GM21723 (cell line): ENCODE data around the gene IL17RD.
"Not testable (repeated sequence)": the region's sequence is repeated elsewhere in the genome, so short reads cannot be mapped to it uniquely, and the experiment has no call there.

Source experiments
- ATAC-seq: cut with Tn5 transposase; IDR thresholded peaks from one replicate; pipeline ENCODE4 v1.9.1; 2021; ENCODE audit warnings: mild to moderate bottlenecking, moderate library complexity; ENCODE audit not compliant: unreplicated experiment

The IL17RD gene

DNA sequence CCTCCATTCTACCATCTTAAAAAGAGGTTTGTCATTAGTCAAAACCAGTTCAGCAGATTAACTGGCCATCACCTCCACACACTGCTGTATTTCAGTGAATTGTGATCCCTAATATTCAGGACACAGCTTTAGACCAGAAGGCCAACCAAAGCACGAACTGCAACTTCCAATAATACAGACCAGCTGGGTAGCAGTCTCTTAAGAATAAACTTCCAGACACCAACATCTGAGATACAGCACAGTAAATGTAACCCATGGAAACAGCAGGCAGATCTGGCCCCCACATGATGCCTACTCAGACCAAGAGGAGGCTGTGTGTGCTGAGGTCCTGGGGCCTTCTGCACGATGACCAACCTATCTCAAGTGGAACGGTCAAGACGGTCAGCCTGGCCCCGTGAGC is 69.8 kb downstream of the IL17RD start:
- ATAC-seq, result no peak

DNA sequence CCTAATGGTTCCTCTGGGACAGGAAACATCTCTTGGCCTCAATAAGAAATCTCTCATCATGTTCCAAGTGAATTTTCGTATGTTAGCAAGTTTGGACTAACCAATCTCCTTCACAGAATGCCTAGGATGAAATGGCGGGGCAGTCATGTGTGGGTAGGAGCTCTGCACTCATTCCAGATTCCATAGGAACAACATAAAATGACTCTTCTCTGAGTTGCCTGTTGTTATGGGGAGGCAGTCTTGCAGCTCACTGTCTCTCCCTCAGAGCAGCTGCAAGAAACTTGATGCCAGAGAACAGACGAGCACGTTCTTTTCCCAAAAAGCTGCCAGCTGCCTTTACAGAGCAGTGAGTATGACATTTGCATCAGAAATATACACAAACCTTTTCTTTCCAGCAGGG is 70.6 kb downstream of the IL17RD start:
- no peak for ATAC-seq

DNA sequence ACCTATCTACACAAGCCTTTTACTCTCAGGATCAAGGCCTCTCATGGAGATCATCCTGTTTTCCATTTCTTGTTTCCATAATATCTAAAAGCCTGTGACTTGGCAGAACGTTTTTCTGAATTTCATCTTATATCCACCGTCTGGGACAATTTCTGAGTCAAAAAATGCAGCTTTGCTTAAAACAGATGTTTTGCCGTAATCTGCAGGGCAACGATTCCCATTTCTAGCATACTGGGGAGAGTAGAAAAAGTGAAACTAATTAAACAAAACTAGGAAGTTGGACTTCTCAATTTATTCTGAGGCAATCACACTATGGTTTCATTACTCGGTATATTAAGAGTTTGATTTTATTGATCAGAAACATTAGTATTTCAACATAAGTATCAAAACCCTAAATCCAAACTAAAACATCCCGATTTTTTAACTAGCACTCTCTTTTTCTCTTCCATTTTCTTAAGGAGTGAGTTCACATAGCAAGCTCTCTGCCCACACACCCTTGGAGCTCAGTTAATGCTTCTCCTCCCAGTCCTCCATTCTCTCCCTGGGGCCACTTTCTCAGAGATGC is 71.1 kb downstream of the IL17RD start:
- ATAC-seq, result no peak

DNA sequence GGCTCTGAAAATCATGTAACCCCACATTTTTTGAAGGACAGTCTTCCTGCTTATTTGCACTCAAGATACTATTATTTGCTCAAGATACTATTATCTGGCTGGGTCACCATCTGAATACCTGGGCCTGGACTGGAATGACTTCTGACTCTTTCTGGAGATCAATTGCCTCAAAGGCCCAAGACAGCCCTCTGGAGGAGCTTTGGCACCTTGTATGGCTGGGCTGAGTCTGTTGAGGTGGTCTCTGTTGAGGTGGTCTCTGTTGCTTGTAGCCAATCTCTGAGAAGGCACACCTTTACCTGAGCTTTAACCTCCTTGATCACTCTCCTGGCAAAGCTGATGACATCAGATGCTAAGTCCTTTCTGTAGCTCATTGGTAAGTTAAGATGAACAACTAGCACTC is 71.7 kb downstream of the IL17RD start:
- no peak for ATAC-seq

DNA sequence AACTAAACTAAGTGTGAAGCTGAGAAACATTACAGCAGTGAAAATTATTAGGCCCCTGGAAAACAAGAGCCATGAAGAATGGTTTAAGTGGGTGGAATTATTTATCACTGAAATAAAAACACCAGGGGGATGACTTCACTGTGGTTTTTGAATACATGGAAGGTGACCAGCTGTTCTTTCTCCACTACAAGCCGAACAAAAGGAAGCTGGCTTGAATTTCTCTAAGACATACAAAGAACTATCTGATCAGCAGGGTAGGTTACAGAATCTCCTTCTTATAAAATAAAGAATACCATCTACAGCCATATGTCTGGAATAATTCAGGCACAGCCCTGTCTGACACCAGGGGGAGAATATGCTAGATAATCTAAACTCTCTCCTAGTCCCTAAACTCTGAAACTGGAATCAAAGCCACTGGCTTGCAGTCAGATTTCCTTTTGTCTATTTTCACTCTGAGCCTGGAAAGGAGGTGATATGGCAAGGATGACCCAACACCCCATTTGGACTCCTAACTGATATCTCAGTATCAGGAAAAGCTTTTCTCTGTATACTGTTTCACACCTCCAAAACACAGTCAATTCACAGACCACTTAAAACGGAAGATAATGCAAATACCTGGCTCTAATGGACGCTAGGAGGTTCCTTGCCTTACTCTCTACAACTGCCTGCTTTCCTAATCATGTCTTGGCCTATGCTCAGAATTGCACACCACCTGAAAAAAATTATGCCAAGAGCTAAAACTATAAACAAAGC is 73.5 kb downstream of the IL17RD start:
- no peak for ATAC-seq

DNA sequence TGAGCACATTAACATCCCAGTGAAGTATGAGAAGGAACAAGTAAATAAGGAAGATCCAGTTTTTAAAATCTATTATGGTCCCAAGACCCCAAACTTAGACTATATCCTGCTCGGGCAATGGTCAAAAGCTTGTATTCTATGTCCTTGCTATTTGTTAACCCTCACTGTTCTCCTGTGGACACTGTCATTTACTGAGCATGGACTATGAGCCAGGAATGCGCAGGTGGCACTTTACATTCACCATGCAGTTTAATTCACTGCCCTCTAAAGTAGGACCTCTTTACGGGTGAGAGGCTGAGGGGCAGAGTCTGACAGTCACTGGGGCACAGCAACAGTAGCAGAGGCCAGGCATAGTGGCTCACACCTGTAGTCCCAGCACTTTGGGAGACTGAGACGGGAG is 76.1 kb downstream of the IL17RD start:
- no peak for ATAC-seq

DNA sequence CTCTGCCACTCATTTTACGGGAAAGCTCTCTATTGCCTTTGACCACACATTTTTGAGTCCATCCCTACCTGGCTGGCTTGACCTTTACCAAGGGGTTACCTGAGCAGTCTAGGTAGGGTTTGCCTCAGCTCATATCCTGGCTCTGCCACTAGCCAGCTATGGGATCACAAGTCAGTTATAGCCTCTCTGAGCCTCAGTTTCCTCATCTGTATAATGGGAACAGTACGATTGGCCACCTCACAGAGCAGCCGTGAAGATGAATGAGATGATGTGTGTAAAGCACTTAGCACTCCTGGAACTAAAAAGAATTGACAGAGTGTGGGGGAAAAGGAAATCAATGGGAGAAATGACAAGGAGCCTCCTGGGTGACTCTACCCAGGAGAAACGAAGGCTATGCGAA is 76.7 kb downstream of the IL17RD start:
- ATAC-seq, result no peak

DNA sequence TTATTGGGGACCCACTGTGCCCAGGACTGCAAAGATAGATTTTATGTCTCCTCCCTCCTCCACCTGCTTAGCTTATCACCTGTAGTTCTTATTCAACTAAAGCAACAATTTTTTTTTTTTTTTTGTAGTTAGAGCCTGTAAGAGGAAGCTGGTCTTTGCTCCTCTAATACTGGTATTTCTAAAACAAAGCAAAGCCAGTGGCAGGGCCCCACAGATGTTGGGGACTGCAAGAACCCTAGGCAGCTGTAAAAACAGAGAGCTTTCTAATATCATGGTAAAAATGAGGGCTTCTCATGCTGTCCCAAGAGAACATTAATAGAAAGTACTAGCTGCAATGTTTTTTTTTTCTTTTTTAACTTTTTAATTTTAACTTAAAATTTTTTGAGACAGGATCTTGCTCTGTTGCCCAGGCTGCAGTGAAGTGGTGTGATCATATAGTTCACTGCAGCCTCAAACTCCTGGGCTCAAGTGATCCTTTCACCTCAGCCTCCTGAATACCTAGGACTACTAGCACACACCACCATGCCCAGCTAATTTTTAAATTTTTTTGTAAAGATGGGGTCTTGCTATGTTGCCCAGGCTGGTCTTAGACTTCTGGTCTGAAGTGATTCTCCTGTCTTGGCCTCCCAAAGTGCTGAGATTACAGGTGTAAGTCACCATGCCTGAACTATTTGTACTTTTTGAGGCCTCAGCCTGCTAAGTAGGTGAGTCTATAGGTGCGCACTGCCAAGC is 77.6 kb downstream of the IL17RD start:
- no peak for ATAC-seq

DNA sequence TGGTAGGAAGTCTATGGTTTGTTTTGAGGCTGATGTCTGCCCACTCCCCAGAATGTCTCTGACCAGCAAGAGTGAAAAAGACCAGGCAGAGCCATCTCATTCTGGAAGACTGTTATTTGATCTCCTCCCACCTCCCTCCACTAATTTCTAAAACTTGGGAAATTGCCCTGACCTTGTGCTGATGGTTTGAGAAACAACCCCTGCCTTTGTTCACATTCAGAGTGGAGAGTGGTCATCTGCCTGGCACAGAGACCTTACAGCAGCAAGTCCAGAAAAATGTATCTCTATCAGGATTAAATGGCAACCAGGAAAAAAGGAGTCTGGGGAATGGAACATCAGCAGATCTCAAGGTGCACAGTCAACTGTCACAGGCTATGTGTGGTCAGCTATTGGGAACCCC is 79.0 kb downstream of the IL17RD start:
- no peak for ATAC-seq

DNA sequence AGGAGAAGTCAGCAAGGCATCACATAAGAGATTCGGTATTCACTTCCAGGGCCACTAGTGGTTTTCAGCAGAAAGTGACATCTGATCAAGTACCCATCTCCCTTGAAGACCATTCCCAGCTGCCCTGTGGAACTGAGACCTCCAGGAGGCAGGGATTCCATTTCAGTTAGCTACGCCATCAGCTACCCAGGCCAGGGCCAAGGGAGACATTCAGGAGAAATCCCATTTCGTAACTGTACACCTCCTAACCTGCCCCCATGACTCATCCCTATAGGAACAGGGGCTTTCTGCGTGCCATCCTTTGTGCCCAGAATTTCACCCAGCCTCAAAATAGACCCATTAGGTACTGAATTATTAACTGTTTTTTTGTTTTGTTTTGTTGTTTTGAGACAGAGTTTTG is 79.9 kb downstream of the IL17RD start:
- ATAC-seq, result no peak

DNA sequence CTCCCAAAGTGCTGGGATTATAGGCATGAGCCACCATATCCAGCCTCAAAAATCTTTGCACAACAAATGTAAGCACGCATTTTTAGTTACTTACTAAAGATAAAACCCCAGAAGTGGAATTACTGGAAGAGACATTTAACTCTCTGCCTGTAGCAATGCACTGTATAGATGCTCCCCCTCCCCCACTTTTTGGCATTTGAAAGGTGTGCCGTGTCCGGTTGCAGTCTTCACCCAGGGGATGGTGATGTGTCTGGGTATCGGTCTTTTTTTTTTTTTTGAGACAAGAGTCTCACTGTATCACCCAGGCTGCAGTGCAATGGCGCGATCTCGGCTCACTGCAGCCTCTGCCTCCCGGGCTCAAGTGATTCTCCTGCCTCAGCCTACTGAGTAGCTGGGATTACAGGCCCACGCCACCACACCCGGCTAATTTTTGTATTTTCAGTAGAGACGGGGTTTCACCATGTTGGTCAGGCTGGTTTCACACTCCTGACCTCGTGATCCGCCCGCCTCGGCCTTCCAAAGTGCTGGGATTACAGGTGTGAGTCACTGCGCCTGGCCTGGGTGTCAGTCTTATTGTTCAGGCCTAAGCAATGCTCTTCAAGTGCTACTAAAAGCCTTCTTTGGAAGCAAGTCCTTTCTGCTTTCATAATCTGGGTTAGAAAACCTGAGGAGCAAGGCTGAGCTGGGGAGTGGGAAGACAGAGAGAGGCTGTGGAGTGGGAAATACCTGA is 81.7 kb downstream of the IL17RD start:
- ATAC-seq, result not testable (repeated sequence)

DNA sequence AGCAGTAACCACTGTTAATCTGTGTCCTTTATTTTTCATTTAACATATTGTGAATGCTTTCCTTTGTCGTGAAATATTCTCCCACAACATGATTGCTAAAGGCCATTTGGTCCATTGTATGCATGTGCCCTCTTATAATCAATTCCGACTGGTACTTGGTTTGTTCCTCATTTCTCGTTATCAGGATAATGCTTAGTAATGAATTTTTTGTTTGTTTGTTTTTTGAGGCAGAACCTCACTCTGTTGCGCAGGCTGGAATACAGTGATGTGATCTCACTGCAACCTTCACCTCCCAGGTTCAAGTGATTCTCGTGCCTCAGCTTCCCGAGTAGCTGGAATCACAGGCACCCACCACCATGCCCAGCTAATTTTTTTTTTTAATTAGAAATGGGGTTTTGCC is 82.7 kb downstream of the IL17RD start:
- no peak for ATAC-seq

DNA sequence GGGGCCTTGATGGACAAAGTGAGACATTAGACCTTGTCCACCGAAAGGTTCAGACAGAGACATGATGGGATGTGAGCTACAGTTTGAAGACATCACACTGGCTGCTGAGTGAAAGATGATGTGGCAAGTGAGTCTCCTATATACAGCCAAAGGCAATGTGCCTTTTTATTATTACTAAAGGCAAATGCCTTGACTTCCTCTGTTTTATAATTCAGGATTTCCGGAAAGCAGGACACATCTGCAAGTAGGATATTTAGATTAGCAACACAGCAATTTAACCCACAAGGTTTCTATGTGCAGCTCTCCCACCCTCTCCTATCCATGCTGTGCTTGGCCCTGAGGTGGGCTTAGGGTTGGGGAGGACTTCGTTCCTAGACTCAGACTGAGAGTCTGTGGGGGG is 84.0 kb downstream of the IL17RD start:
- ATAC-seq, result no peak

DNA sequence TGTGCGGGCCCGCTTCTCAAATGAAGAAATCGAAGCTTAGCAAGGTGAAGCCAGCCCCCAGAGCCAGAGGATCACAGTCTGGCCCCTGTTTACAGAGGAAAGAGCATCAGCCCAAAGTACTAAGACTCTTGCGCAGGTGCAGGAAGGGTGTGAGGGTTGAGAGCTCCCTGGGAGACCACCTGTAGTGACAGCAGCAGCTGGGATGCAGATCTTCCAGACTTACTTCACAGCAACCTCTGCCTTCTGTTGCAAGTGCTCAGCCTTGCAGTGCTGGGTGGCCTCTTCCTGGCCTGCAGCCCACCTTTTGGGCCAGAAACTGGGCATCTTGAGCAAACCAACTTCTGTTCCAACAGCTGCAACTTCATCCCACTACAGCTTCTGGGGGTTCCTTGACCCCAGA is 85.0 kb downstream of the IL17RD start:
- ATAC-seq, result no peak

DNA sequence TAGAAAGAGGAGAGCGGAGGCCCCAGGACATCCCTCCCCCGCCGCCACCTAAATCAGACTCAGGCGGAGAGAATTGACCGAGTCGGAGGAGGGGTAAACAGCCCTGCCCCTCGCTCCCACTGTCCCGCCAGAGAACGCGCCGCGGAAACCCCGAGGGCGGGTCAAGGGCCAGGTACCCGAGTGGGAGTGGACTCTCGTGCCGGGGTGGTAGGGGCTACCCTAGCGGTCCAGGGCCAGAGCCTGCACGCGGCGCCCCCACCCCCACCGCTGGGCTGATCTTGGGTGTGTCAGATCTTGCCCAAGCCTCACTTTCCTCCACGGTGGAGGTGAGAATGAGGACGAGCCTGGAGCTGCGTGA is 85.7 kb downstream of the IL17RD start:
- no peak for ATAC-seq

DNA sequence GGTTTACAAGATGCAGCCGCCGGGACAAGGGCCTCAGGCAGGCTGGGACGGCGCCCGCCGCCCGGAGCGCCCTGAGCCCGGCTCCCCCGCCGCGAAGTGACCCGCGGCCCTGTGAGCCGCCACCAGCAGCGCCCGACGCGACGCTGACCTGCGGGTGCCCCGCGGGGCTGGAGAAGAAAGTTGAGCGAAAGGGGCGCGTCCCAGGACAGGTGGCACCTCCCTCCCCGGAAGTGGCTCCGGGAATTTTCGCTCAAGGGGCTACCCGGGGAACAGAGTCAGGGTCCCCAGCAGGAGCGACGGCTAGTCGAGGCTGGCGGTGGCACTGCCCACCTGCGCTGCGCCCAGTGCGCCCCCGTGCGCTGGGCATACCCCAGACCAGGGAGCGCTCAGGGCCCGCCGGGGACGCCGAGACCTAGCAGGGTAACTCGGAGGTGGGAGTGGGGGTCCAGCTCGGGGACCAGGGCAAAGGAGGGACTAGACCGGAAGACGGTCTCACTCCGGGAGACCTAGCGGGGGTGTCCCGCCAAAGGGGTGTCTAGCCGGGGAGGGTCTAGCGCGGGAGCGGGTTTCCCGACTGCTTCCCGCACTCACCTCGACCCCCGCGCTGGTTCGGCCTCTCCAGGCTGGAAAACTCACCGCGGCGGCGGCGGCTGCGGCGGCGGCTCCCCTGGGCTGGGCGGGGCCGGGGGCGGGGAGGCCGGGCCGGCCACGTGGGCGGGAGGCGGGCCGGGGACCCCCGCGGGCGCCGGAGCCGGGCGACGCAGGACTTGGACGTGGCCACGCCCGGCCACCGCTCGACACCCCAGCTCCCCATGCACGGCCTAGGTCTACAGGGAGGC is 86.3 kb downstream of the IL17RD start:
- peak; percentile 43 for ATAC-seq

DNA sequence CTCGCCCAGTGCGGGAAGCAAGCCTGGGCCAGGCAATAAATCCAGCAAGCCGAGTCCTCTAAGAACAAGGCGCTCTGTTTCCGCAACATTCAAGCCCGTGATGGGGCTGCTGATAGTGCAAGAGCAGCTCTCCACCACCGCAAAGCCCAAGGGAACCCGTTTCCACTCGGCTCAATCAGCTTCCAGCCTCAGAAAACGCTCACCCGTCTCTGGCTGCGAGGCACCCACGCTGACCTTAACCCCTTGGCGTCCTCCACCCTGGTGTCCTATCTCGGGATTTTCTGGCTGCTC is 86.9 kb downstream of the IL17RD start:
- ATAC-seq, result peak; percentile 53

DNA sequence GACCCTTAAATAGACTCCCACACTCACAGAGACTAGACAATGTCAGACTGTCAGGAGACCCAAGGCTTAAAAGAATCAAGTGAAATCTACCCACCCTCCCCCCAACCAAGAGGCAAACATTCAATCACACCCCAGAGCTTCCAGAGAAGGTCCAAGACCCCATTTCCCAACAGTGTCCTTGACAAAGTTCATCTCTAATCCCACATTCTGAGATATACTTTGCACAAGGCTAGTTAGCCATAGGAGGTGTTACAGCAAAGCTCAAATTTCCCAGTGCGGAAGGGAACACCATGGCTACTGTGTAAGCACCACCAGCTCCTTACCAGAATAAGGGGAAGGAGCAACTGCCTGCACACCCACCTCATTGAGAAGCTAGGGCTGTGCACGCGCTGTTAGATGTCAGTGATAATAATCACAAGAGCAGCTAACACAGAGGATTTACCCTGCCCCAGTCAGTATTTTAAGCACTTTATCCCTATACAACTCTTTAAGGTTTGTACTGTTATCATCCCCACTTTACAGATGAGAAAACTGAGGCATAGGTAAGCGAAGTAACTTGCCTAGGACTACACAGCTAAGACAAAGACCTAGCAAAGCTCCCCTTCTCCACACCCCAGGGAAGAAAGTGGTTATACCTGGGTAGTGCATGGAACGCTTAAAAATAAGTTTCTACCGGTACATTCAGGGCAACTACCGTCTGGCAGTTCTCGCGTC is 87.4 kb downstream of the IL17RD start:
- ATAC-seq, result no peak

DNA sequence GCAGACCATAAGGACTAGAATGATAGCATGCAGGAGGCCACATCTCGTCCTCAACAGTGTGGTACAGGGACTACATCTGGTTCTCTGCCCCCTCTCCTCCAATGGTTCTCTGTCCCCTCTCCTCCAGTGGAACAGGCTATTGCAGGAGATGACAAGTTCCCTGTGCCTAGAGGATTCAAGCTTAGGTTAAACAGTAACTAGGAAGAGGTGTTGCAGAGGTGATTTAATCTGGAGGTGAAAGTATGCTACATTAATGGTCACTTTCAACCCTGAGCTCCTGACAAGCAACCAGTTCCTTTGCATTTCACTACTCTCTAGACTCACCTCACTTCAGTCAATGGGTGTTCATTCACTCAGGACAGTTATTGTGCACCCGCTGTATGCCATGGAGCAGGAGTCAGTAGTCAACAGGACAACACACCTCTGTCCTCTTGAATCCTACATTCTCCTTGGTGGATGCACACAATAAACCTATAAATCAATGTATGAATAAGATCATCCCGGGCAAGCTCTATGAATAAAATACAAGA is 88.7 kb downstream of the IL17RD start:
- no peak for ATAC-seq

DNA sequence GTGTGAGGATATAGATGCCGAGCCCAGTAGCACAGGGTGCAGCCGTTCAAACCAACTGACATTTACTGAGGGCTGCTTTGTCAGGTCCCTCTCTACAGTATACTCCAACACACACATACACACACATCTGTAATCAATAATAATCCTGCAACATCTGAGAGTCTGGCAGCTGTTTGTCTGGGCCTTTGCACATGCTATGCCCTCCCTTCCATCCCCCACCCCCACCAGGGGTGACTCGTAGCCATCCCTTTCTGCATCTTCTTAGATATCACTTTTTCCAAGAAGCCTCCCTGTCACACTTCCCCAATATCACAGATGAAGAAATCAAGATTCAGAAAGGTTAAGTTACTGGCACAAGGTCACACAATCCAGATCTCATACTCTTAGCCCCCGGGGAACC is 91.0 kb downstream of the IL17RD start:
- no peak for ATAC-seq
